Measurements from ENCODE around the gene RGL2.

DNA sequence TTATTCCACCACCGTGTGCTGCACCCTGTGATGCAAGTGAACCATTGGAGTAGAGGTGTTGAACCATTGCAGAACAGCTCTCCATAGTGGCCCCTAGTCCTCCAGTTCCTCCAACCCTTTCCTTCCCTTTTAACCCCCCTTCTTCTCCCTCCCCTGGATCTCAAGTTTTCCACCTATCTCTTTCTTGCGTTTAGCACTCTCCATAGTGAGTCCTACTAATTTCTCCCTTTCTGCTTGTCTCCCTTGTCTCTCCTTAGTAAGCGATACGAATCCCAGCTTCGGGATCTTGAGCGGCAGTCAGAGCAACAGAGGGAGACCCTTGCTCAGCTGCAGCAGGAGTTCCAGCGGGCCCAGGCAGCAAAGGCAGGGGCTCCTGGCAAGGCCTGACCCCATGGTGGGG lies 8.3 kb downstream of the RGL2 start:
- TF ChIP-seq, protein P1, sequence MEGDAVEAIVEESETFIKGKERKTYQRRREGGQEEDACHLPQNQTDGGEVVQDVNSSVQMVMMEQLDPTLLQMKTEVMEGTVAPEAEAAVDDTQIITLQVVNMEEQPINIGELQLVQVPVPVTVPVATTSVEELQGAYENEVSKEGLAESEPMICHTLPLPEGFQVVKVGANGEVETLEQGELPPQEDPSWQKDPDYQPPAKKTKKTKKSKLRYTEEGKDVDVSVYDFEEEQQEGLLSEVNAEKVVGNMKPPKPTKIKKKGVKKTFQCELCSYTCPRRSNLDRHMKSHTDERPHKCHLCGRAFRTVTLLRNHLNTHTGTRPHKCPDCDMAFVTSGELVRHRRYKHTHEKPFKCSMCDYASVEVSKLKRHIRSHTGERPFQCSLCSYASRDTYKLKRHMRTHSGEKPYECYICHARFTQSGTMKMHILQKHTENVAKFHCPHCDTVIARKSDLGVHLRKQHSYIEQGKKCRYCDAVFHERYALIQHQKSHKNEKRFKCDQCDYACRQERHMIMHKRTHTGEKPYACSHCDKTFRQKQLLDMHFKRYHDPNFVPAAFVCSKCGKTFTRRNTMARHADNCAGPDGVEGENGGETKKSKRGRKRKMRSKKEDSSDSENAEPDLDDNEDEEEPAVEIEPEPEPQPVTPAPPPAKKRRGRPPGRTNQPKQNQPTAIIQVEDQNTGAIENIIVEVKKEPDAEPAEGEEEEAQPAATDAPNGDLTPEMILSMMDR (conservative IDR thresholded peaks at IDR 0.05 in 1 of 2, IDR thresholded peaks at IDR 0.05 in 1 of 2; ENCODE audit: extremely low read depth in 1 of 2, insufficient read depth in 1 of 2, low read depth in 1 of 2, low read length in 2 of 2): no peak
- TF ChIP-seq EZH2 (IDR thresholded peaks at IDR 0.05; ENCODE audit: borderline replicate concordance, low read length): no peak

Measured in mammary epithelial cell (primary cell).